HG03460 (cell line): Measurements from ENCODE around the gene GAB1.

Source experiments
- ATAC-seq: cut with Tn5 transposase; IDR thresholded peaks from one replicate; pipeline ENCODE4 v1.9.1; 2021; ENCODE audit not compliant: unreplicated experiment

The GAB1 gene

DNA sequence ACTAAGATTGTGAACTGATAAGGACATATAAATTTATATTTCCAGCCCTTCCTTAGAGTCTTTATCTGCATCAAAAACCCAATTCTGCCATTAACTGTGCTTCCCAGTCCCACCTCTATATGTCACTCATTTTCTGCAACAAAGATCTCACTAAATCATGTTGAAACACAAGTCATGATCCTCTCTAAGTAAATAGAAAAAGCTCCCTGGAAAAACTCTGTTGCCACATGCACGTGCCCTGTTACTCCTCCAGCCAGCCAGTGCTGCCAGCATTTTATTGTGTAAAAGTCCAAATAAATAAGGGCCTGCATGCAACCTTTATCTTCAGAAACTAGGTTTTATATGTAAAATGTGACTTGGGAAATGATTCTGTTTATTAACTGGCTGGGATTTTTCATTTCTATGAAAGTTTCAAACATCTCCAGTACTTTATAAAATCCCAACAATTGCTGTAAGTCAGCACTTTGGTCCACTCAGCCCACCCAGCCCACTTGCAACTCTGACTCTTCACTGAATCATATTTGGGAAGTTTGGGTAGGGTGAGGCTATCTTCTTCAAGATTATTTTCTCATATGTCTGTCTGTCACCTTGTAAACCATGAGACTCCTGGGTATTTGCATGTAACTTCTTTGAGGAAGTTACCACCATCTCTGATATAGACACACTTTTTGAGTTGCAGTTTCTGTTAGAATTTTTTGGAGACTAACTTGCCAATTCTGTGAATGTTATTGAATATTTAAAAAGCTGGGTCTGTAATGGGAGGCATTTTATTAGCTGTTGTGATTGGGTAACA lies 136.9 kb downstream of the GAB1 start:
- ATAC-seq = peak; percentile 78

- ATAC-seq = no peak
Observed at GRCh38 chr4:143477487-143477886, 140.8 kb downstream of the GAB1 start.

- ATAC-seq = no peak
Observed at GRCh38 chr4:143481361-143481760, 144.7 kb downstream of the GAB1 start.

- ATAC-seq = peak; percentile 75
Observed at GRCh38 chr4:143482840-143483239, 146.2 kb downstream of the GAB1 start.

- ATAC-seq = no peak
Observed at GRCh38 chr4:143486314-143486713, 149.6 kb downstream of the GAB1 start.

- no peak for ATAC-seq
Observed at GRCh38 chr4:143488687-143489086, 152.0 kb downstream of the GAB1 start.

- ATAC-seq = no peak
Observed at GRCh38 chr4:143489106-143489505, 152.4 kb downstream of the GAB1 start.

DNA sequence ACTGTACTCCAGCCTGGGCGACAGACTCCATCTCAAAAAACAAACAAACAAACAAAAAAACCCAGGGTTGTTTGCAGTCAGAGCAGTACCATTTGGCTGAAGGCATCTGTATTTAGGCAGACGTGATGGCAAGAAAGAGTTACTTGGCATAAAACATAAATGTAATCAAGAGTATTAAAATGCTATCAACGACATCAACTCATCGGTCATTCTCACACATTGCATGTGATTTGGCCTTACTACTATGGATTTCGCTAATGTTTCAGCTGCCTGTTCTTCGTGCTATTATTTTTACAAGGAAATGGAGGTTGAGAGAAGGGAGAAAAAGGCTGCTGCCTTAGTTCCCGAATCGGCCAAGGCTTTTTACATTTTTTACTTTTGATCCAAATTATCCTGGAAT lies 161.3 kb downstream of the GAB1 start:
- no peak for ATAC-seq

GRCh38 chr4:143502231-143502630 lies 165.6 kb downstream of the GAB1 start:
- no peak for ATAC-seq

- no peak for ATAC-seq
Observed at GRCh38 chr4:143506031-143506430, 169.4 kb downstream of the GAB1 start.

DNA sequence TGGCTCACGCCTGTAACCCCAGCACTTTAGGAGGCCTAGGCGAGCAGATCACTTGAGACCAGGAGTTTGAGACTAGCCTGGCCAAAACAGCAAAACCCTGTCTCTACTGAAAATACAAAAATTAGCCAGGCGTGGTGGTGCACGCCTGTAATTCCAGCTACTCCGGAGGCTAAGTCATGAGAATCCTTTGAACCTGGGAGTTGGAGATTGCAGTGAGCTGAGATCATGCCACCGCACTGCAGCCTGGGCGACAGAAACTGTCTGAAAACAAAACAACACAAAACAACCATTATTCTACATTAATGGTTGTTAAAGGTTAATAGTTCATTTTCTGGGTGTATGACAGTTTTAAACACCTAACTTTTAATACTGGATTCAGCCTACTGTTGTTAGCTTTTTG lies 175.2 kb downstream of the GAB1 start:
- ATAC-seq = no peak

DNA sequence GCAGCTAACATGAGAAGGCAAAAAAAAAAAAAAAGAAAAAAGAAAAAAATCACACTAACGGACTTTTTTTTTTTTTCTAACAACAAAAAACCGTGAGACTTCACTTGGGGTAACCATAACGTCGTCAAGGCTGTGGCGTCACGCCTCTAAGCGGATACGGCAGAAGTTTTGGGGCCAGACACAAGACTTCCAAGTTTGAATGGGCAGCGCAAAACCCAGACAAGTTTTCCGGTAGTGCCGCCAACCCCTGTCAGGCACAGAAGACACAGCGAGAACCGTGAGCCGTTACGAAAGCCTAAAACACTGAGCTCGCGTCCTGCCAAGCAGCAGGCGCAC lies 176.3 kb downstream of the GAB1 start:
- ATAC-seq = peak; percentile 33

- peak; percentile 86 for ATAC-seq
Observed at GRCh38 chr4:143513314-143514168, 176.9 kb downstream of the GAB1 start, which contains the start of gene SMARCA5. Gene SMARCA5, plus strand, starts transcription at chr4:143513702. Its CDS starts 223 bp downstream, at chr4:143513925.

DNA sequence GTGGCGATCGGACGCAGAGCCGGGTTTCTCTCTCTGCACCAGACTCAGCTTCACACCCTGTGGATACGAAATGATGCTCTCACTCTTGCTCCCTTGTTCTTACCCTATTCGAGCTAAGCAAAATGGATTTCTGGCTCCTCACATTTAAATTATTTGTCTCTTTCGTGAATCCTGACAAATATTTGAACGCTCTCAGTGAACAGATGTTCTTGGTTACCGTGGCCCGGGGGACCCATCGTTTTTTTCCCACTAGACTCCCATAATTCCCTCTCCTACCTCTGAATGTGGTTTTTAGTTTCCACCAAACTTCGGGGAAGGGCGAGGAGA lies 177.5 kb downstream of the GAB1 start:
- ATAC-seq = no peak

GRCh38 chr4:143514497-143514896 lies 177.8 kb downstream of the GAB1 start:
- ATAC-seq = peak; percentile 13

DNA sequence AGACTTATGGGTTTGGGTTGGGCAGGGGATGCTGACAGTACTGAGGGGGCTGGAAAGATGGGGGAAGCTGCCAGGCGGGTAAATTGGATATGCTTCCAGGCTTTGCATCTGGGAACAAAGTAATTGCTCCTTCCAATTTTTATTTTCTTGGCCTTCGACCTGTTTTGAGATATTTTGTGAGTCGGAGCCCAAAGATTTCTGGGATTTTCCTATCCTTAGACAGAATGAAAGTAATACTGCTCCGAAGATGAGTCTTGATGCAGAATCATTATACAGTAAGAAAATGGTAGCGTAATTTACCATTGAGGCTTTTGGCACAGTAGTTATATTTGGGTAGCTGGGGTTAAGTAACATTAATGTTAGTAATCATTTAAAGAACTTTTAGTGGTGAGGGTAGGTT lies 178.2 kb downstream of the GAB1 start:
- no peak for ATAC-seq

- no peak for ATAC-seq
Observed at GRCh38 chr4:143515905-143516304, 179.2 kb downstream of the GAB1 start.

GRCh38 chr4:143517764-143518163 lies 181.1 kb downstream of the GAB1 start:
- ATAC-seq = no peak
